Thoracic aorta (tissue), 2 donors: ENCODE data around the gene MEIOB. TPM values are rescaled to one million over a fixed set of nuclear protein-coding genes. Genes with fewer than 3 reads are reported as not detected.
"Not testable (repeated sequence)": the region's sequence is repeated elsewhere in the genome, so short reads cannot be mapped to it uniquely, and the experiment has no call there.

Experiments used
- ATAC-seq: fragments of 150-250 bp; one replicate; pipeline ENCODE4 v1.8.0; 2017; ENCODE audit warnings: low read depth; ENCODE audit not compliant: insufficient number of reproducible peaks, low FRiP score
- DNase-seq: peaks from one replicate; pipeline ENCODE4 v3.0.0-alpha.2; 2020; ENCODE audit warnings: low spot score
- H3K27ac ChIP-seq, 2 donors: fragments of 200-600 bp; sonication (generic); 1 replicate in 1 of 2; 2 replicates in 1 of 2; pipeline ENCODE4 v1.5.1; 2016; ENCODE audit warnings: mild to moderate bottlenecking in 2 of 2, moderate library complexity in 2 of 2
- H3K27me3 ChIP-seq: fragments of 200-600 bp; sonication (generic); replicated peaks from 2 replicates; pipeline ENCODE4 v1.6.0; 2016; ENCODE audit warnings: mild to moderate bottlenecking; ENCODE audit not compliant: insufficient read depth
- H3K36me3 ChIP-seq: fragments of 200-600 bp; sonication (generic); one replicate; pipeline ENCODE4 v1.5.1; 2016
- H3K4me1 ChIP-seq, 2 donors: fragments of 200-600 bp; sonication (generic); 1 replicate in 1 of 2; 2 replicates in 1 of 2; pipeline versions ENCODE4 v1.5.1 to v1.6.0; 2016; ENCODE audit warnings: low read depth in 2 of 2, mild to moderate bottlenecking in 1 of 2; ENCODE audit not compliant: control insufficient read depth in 1 of 2
- H3K4me3 ChIP-seq: fragments of 200-600 bp; sonication (generic); 2 replicates; pipeline ENCODE4 v1.5.1; 2016; ENCODE audit warnings: mild to moderate bottlenecking
- H3K9me3 ChIP-seq: fragments of 200-600 bp; sonication (generic); 2 replicates; pipeline ENCODE4 v1.5.1; 2016
- total RNA-seq, 2 donors: library from RNA; depleted of rRNA; stranded (reverse); fragments of >200 nt; gene quantifications; one replicate each; pipeline versions ENCODE4 v1.1.0 to v1.2.3, GENCODE V29; 2016
- TF ChIP-seq, protein P1 (sequence below): fragments of 200-600 bp; sonication (generic); IDR thresholded peaks from one replicate; pipeline ENCODE4 v1.5.1; 2019; ENCODE audit warnings: antibody characterized with exemption

MEIOB gene
- total RNA-seq, 2 donors from 2014 or later = not detected

GRCh38 chr16:1884889-1885288 is 12.9 kb upstream of the MEIOB start:
- Histone ChIP-seq H3K9me3 (no peaks in the 10 kb centered on the region), H3K4me1 (no peaks in the 10 kb centered on the region), H3K27me3 (no peaks in the 10 kb centered on the region), H3K27ac (no peak overlapping the region), H3K4me3 (no peak overlapping the region), H3K36me3 (no peaks in the 10 kb centered on the region)
- DNase-seq (no peak), ATAC-seq (no peak)
- TF ChIP-seq, protein P1, sequence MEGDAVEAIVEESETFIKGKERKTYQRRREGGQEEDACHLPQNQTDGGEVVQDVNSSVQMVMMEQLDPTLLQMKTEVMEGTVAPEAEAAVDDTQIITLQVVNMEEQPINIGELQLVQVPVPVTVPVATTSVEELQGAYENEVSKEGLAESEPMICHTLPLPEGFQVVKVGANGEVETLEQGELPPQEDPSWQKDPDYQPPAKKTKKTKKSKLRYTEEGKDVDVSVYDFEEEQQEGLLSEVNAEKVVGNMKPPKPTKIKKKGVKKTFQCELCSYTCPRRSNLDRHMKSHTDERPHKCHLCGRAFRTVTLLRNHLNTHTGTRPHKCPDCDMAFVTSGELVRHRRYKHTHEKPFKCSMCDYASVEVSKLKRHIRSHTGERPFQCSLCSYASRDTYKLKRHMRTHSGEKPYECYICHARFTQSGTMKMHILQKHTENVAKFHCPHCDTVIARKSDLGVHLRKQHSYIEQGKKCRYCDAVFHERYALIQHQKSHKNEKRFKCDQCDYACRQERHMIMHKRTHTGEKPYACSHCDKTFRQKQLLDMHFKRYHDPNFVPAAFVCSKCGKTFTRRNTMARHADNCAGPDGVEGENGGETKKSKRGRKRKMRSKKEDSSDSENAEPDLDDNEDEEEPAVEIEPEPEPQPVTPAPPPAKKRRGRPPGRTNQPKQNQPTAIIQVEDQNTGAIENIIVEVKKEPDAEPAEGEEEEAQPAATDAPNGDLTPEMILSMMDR = no peak

DNA sequence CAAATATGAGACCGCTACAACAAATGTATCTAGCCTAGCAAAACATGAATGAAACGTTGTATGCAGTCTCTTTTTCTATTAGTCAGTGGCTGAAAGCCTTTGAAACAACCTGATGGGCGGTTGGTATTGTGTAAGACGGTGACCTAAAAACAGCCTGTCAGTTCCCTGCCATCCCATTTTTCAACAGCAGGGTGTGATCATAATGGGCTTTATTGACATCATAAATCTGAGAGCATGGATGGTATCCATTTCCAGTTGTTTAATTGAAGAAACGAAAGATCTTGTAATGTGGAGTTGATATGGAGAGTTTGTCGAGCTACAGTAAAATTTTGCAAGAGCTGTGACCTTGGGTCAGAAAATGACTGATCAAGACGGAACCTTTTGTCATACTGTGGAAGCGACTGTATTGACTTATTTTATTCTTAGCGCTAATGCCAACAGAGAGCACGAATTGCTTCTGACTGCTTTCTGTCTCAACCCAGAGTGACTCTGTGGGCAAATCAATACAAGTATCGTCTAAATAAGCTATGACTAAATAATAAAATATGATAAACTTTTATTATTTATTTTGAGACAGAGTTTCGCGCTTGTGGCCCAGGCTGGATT is 12.3 kb upstream of the MEIOB start:
- Histone ChIP-seq H3K9me3 (no peaks in the 10 kb centered on the region), H3K27me3 (no peaks in the 10 kb centered on the region), H3K4me3 (no peak overlapping the region), H3K4me1 (no peaks in the 10 kb centered on the region), H3K36me3 (no peaks in the 10 kb centered on the region), H3K27ac (no peak overlapping the region)
- TF ChIP-seq, protein P1 = no peak
- DNase-seq (no peak), ATAC-seq (no peak)

GRCh38 chr16:1881172-1881571 is 9.2 kb upstream of the MEIOB start:
- not testable (repeated sequence) for H3K9me3 ChIP-seq, H3K36me3 ChIP-seq, H3K4me3 ChIP-seq, H3K27me3 ChIP-seq, DNase-seq, ATAC-seq, H3K4me1 ChIP-seq, H3K27ac ChIP-seq

GRCh38 chr16:1879477-1879876 is 7.5 kb upstream of the MEIOB start:
- ATAC-seq (no peak), DNase-seq (no peak)
- no peaks in the 10 kb centered on the region for H3K36me3 ChIP-seq
- no peaks in the 10 kb centered on the region for H3K4me1 ChIP-seq
- TF ChIP-seq, protein P1 = no peak
- no peak overlapping the region for H3K4me3 ChIP-seq
- no peaks in the 10 kb centered on the region for H3K9me3 ChIP-seq
- no peak overlapping the region for H3K27ac ChIP-seq
- H3K27me3 ChIP-seq = no peaks in the 10 kb centered on the region

- DNase-seq (no peak), ATAC-seq (no peak)
- Histone ChIP-seq H3K36me3 (no peaks in the 10 kb centered on the region), H3K4me1 (no peaks in the 10 kb centered on the region), H3K4me3 (no peak overlapping the region), H3K27me3 (no peaks in the 10 kb centered on the region), H3K27ac (no peak overlapping the region), H3K9me3 (no peaks in the 10 kb centered on the region)
- TF ChIP-seq, protein P1 = no peak
Observed at GRCh38 chr16:1878256-1878655, 6.3 kb upstream of the MEIOB start.

DNA sequence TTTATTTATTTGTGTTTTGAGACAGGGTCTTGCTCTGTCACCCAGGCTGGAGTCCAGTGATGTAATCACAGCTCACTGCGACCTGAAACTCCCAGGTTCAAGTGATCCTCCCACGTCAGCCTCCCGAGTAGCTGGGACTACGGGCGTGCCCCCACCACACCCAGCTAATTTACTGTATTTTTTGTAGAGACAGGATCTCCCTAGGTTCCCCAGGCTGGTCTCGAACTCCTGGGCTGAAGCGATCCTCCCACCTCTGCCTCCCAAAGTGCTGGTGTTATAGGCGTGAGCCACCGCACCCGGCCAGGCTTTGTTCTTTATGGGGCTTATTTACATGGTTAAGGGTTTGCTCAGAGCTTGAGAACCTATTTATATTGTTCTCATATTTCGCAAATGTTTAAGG is 5.8 kb upstream of the MEIOB start:
- Histone ChIP-seq H3K27ac (no peak overlapping the region), H3K27me3 (no peaks in the 10 kb centered on the region), H3K4me3 (no peak overlapping the region), H3K36me3 (no peaks in the 10 kb centered on the region), H3K9me3 (no peaks in the 10 kb centered on the region), H3K4me1 (no peaks in the 10 kb centered on the region)
- ATAC-seq (no peak), DNase-seq (no peak)
- TF ChIP-seq, protein P1 = no peak
